Sigmoid colon (tissue), 4 donors: ENCODE data around the gene MAST1.

ENCODE experiments used
- POLR2A ChIP-seq, 2 donors: fragments of 450-650 bp; IDR thresholded peaks; one replicate each; pipeline ENCODE4 v1.6.1; 2016; ENCODE audit warnings: antibody characterized with exemption in 2 of 2, mild to moderate bottlenecking in 2 of 2, moderate library complexity in 2 of 2
- POLR2AphosphoS5 ChIP-seq, 4 donors: sonication (generic); formaldehyde crosslinking; IDR thresholded peaks; one replicate each; pipeline ENCODE4 v1.6.1; 2017; ENCODE audit warnings: antibody characterized with exemption in 4 of 4
- TF ChIP-seq, protein P1 (sequence below), 4 experiments: fragments of 450-650 bp in 3 of 4; fragments of 200-600 bp in 1 of 4; IDR thresholded peaks; one replicate each; pipeline ENCODE4 v1.5.1; 2016 to 2019; ENCODE audit warnings: antibody characterized with exemption in 4 of 4, mild to moderate bottlenecking in 3 of 4, moderate library complexity in 2 of 4

DNA sequence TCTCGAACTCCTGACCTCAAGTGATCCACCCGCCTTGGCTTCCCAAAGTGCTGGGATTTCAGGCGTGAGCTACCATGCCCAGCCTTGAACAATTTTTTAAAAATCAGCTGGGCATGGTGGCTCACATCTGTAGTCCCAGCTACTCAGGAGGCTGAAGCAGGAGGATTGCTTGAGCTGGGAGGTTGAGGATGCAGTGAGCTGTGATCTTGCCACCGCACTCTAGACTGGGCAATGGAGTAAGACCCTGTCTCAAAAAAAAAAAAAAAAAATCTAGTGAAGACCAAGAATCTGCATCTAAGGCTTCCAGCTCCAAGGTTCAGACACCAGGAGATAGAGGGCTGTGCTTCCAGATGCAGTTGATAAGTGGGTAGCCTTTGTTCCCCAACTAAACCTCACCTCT, 25.8 kb downstream of the MAST1 start:
- TF ChIP-seq, protein P1, sequence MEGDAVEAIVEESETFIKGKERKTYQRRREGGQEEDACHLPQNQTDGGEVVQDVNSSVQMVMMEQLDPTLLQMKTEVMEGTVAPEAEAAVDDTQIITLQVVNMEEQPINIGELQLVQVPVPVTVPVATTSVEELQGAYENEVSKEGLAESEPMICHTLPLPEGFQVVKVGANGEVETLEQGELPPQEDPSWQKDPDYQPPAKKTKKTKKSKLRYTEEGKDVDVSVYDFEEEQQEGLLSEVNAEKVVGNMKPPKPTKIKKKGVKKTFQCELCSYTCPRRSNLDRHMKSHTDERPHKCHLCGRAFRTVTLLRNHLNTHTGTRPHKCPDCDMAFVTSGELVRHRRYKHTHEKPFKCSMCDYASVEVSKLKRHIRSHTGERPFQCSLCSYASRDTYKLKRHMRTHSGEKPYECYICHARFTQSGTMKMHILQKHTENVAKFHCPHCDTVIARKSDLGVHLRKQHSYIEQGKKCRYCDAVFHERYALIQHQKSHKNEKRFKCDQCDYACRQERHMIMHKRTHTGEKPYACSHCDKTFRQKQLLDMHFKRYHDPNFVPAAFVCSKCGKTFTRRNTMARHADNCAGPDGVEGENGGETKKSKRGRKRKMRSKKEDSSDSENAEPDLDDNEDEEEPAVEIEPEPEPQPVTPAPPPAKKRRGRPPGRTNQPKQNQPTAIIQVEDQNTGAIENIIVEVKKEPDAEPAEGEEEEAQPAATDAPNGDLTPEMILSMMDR (IDR thresholded peaks at IDR 0.05) = no peak
- TF ChIP-seq POLR2A (IDR thresholded peaks at IDR 0.05) = no peak
- no peak for TF ChIP-seq POLR2AphosphoS5 (IDR thresholded peaks at IDR 0.05)
